Ramos (cell line): Measurements from ENCODE around the gene TMEM150C.

Experiments
- in situ Hi-C: fragments of 300-500 bp; cut with MboI; formaldehyde crosslinking; loops from one replicate; pipeline ENCODE4 v1.14.3; 2022; ENCODE audit warnings: low sequenced_read_pairs; ENCODE audit not compliant: unreplicated experiment

TMEM150C gene

GRCh38 chr4:82521283-82521682 is 40.5 kb downstream of the TMEM150C start:
- in situ Hi-C loops, result no loop called here

- in situ Hi-C loops, result no loop called here
Observed at GRCh38 chr4:82519776-82520175, 42.0 kb downstream of the TMEM150C start.

GRCh38 chr4:82519072-82519471 is 42.7 kb downstream of the TMEM150C start:
- in situ Hi-C loops, result no loop called here

- in situ Hi-C loops, result no loop called here
Observed at GRCh38 chr4:82517043-82517442, 44.7 kb downstream of the TMEM150C start.

- in situ Hi-C loops, result no loop called here
Observed at GRCh38 chr4:82515705-82516104, 46.1 kb downstream of the TMEM150C start.

GRCh38 chr4:82513382-82513781 is 48.4 kb downstream of the TMEM150C start:
- in situ Hi-C loops, result no loop called here

GRCh38 chr4:82510216-82510615 is 51.6 kb downstream of the TMEM150C start:
- in situ Hi-C loops, result no loop called here

GRCh38 chr4:82508806-82509428 is 52.9 kb downstream of the TMEM150C start:
- in situ Hi-C loops, result no loop called here

GRCh38 chr4:82508011-82508410 is 53.8 kb downstream of the TMEM150C start:
- in situ Hi-C loops, result no loop called here

- in situ Hi-C loops, result no loop called here
Observed at GRCh38 chr4:82501154-82501442, 60.7 kb downstream of the TMEM150C start.

- in situ Hi-C loops, result no loop called here
Observed at GRCh38 chr4:82500435-82501153, 61.2 kb downstream of the TMEM150C start.

GRCh38 chr4:82499738-82500434 is 61.9 kb downstream of the TMEM150C start:
- in situ Hi-C loops, result no loop called here

- in situ Hi-C loops, result no loop called here
Observed at GRCh38 chr4:82496349-82496748, 65.4 kb downstream of the TMEM150C start.

GRCh38 chr4:82495666-82496065 is 66.1 kb downstream of the TMEM150C start:
- in situ Hi-C loops, result no loop called here

GRCh38 chr4:82493721-82494425 is 67.9 kb downstream of the TMEM150C start:
- in situ Hi-C loops, result no loop called here

GRCh38 chr4:82491251-82491960 is 70.4 kb downstream of the TMEM150C start:
- in situ Hi-C loops, result no loop called here

GRCh38 chr4:82489987-82490386 is 71.8 kb downstream of the TMEM150C start:
- in situ Hi-C loops, result no loop called here

GRCh38 chr4:82489076-82489475 is 72.7 kb downstream of the TMEM150C start:
- in situ Hi-C loops, result no loop called here

- in situ Hi-C loops, result no loop called here
Observed at GRCh38 chr4:82484996-82485783, 76.6 kb downstream of the TMEM150C start.

GRCh38 chr4:82482387-82482786 is 79.4 kb downstream of the TMEM150C start:
- in situ Hi-C loops, result no loop called here
